ENCODE data around the gene LTBP1.

The LTBP1 gene

GRCh38 chr2:33083699-33084387 lies 137.1 kb downstream of the LTBP1 start:
- DNase-seq (ENCODE audit: low read depth) = no peak

GRCh38 chr2:33084433-33084832 lies 137.7 kb downstream of the LTBP1 start:
- DNase-seq (ENCODE audit: low read depth) = no peak

GRCh38 chr2:33085646-33086045 lies 138.9 kb downstream of the LTBP1 start:
- no peak for DNase-seq (ENCODE audit: low read depth)

- no peak for DNase-seq (ENCODE audit: low read depth)
These were observed 139.8 kb downstream of the LTBP1 start for GRCh38 chr2:33086400-33087015.

- DNase-seq (ENCODE audit: low read depth) = no peak
These were observed 143.9 kb downstream of the LTBP1 start for GRCh38 chr2:33090553-33091134.

GRCh38 chr2:33091541-33092123 lies 144.9 kb downstream of the LTBP1 start:
- no peak for DNase-seq (ENCODE audit: low read depth)

- DNase-seq (ENCODE audit: low read depth) = no peak
These were observed 146.7 kb downstream of the LTBP1 start for GRCh38 chr2:33093283-33093993.

- DNase-seq (ENCODE audit: low read depth) = no peak
These were observed 147.6 kb downstream of the LTBP1 start for GRCh38 chr2:33094303-33094702.

GRCh38 chr2:33099989-33100388 lies 153.2 kb downstream of the LTBP1 start:
- no peak for DNase-seq (ENCODE audit: low read depth)

- no peak for DNase-seq (ENCODE audit: low read depth)
These were observed 154.2 kb downstream of the LTBP1 start for GRCh38 chr2:33100921-33101320.

GRCh38 chr2:33104052-33104623 lies 157.4 kb downstream of the LTBP1 start:
- no peak for DNase-seq (ENCODE audit: low read depth)

- no peak for DNase-seq (ENCODE audit: low read depth)
These were observed 158.0 kb downstream of the LTBP1 start for GRCh38 chr2:33104726-33105125.

- no peak for DNase-seq (ENCODE audit: low read depth)
These were observed 159.4 kb downstream of the LTBP1 start for GRCh38 chr2:33106115-33106514.

GRCh38 chr2:33107690-33108482 lies 161.1 kb downstream of the LTBP1 start:
- DNase-seq (ENCODE audit: low read depth) = no peak

GRCh38 chr2:33108483-33109443 lies 162.0 kb downstream of the LTBP1 start:
- no peak for DNase-seq (ENCODE audit: low read depth)

GRCh38 chr2:33110461-33110860 lies 163.7 kb downstream of the LTBP1 start:
- no peak for DNase-seq (ENCODE audit: low read depth)

- no peak for DNase-seq (ENCODE audit: low read depth)
These were observed 164.3 kb downstream of the LTBP1 start for GRCh38 chr2:33111002-33111446.

GRCh38 chr2:33115196-33115595 lies 168.4 kb downstream of the LTBP1 start:
- DNase-seq (ENCODE audit: low read depth) = no peak

- DNase-seq (ENCODE audit: low read depth) = no peak
These were observed 169.0 kb downstream of the LTBP1 start for GRCh38 chr2:33115728-33116127.

- no peak for DNase-seq (ENCODE audit: low read depth)
These were observed 170.0 kb downstream of the LTBP1 start for GRCh38 chr2:33116799-33117198.
